HUES48 (cell line): Measurements from ENCODE around the gene VRK1.
A peak's percentile ranks its signal among the peaks of the same experiment; 100 is the strongest.
"Not testable (repeated sequence)": the region's sequence is repeated elsewhere in the genome, so short reads cannot be mapped to it uniquely, and the experiment has no call there.

Experiments used
- H3K27ac ChIP-seq: one replicate; pipeline ENCODE4 v1.7.0; 2013; ENCODE audit warnings: low read depth, low read length, inconsistent platforms
- H3K27me3 ChIP-seq: 2 replicates; pipeline ENCODE4 v1.6.1; 2013; ENCODE audit warnings: mild to moderate bottlenecking, low read length; ENCODE audit not compliant: control insufficient read depth, insufficient read depth
- H3K36me3 ChIP-seq: 2 replicates; pipeline ENCODE4 v1.6.1; 2013; ENCODE audit warnings: low read length; ENCODE audit not compliant: control insufficient read depth, insufficient read depth
- H3K4me1 ChIP-seq: 2 replicates; pipeline ENCODE4 v1.6.1; 2013; ENCODE audit warnings: mild to moderate bottlenecking, low read length; ENCODE audit not compliant: control insufficient read depth, insufficient read depth
- H3K4me3 ChIP-seq: 2 replicates; pipeline ENCODE4 v1.5.1; 2013; ENCODE audit warnings: mild to moderate bottlenecking, low read depth, low read length
- H3K9ac ChIP-seq: 2 replicates; pipeline ENCODE4 v1.6.1; 2013; ENCODE audit warnings: mild to moderate bottlenecking, low read depth, low read length, moderate library complexity
- H3K9me3 ChIP-seq: 2 replicates; pipeline ENCODE4 v1.6.1; 2013; ENCODE audit warnings: low read length; ENCODE audit not compliant: control insufficient read depth, insufficient read depth

Gene VRK1

DNA sequence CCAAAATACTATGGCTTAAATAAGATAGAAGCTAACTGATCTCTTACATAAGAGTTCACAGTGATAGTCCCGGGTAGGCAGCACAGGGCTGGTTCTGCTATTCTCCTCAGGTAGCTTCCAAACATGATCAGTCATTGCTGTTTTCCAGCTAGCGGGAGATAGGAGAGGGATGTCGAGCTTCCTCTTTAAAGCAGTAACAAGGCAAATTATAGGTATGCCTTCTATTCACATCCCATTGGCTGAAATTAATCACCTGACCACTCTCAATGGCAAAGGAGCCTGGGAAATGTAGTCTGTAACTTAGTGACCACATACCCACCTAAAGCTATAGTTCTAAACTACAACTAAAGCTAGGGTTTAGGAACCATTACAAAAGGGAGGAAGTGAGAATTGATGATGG, 34.5 kb upstream of the VRK1 start:
- no peak overlapping the region for H3K9ac ChIP-seq
- no peaks in the 10 kb centered on the region for H3K9me3 ChIP-seq
- no peaks in the 10 kb centered on the region for H3K27me3 ChIP-seq
- H3K4me3 ChIP-seq: peak overlapping the region; percentile 49
- H3K4me1 ChIP-seq: peaks cover 3% of the 10 kb centered on the region; the same call in 1 of the 2 replicates
- no peak overlapping the region for H3K27ac ChIP-seq
- H3K36me3 ChIP-seq: no peaks in the 10 kb centered on the region

- no peak overlapping the region for H3K27ac ChIP-seq
- H3K9ac ChIP-seq: no peak overlapping the region
- H3K9me3 ChIP-seq: no peaks in the 10 kb centered on the region
- H3K4me1 ChIP-seq: peaks cover 3% of the 10 kb centered on the region; the same call in 1 of the 2 replicates
- no peak overlapping the region for H3K4me3 ChIP-seq
- H3K36me3 ChIP-seq: no peaks in the 10 kb centered on the region
- no peaks in the 10 kb centered on the region for H3K27me3 ChIP-seq
Measured at GRCh38 chr14:96764012-96764411, 33.2 kb upstream of the VRK1 start.

- not testable (repeated sequence) for H3K9me3 ChIP-seq, H3K27me3 ChIP-seq, H3K4me1 ChIP-seq, H3K4me3 ChIP-seq, H3K36me3 ChIP-seq, H3K9ac ChIP-seq, H3K27ac ChIP-seq
Measured at GRCh38 chr14:96765205-96765604, 32.0 kb upstream of the VRK1 start.

GRCh38 chr14:96772929-96773328, 24.3 kb upstream of the VRK1 start:
- H3K4me3 ChIP-seq: no peak overlapping the region
- H3K27me3 ChIP-seq: no peaks in the 10 kb centered on the region
- H3K9me3 ChIP-seq: no peaks in the 10 kb centered on the region
- H3K36me3 ChIP-seq: no peaks in the 10 kb centered on the region
- no peak overlapping the region for H3K9ac ChIP-seq
- H3K27ac ChIP-seq: no peak overlapping the region
- 0 out of 2 replicates have a peak, but pooled peaks cover 4% of the 10 kb centered on the region for H3K4me1 ChIP-seq

DNA sequence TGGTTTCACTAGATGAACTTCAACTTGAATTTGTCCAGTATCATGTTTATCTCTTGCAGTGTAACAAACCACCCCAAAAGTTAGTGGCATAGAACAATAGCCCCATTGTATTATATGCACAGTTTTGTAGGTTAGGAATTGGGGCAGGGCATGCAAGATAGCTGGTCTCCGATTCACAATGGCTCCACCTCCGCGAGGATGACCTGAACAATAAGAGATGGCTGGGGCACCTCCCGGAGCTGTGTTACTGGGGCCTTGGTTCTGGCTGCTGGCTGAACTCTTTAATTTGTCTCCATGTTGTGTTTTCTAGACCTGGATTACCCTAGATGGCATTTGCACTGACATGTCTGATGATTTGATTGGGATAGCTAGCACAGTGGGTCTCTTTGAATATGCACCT, 20.4 kb upstream of the VRK1 start:
- no peaks in the 10 kb centered on the region for H3K36me3 ChIP-seq
- H3K27me3 ChIP-seq: no peaks in the 10 kb centered on the region
- no peak overlapping the region for H3K27ac ChIP-seq
- 0 out of 2 replicates have a peak, but pooled peaks cover 4% of the 10 kb centered on the region for H3K4me1 ChIP-seq
- no peak overlapping the region for H3K4me3 ChIP-seq
- no peaks in the 10 kb centered on the region for H3K9me3 ChIP-seq
- no peak overlapping the region for H3K9ac ChIP-seq

GRCh38 chr14:96780500-96780899, 16.7 kb upstream of the VRK1 start:
- Histone ChIP-seq H3K4me1 (no peaks in the 10 kb centered on the region), H3K4me3 (no peak overlapping the region), H3K36me3 (no peaks in the 10 kb centered on the region), H3K27me3 (no peaks in the 10 kb centered on the region), H3K27ac (no peak overlapping the region), H3K9ac (no peak overlapping the region), H3K9me3 (no peaks in the 10 kb centered on the region)

- Histone ChIP-seq H3K27me3 (no peaks in the 10 kb centered on the region), H3K27ac (no peak overlapping the region)
Measured at GRCh38 chr14:96781371-96781770, 15.8 kb upstream of the VRK1 start.

GRCh38 chr14:96782436-96782835, 14.7 kb upstream of the VRK1 start:
- Histone ChIP-seq H3K27ac (no peak overlapping the region), H3K9ac (no peak overlapping the region), H3K27me3 (no peaks in the 10 kb centered on the region), H3K9me3 (no peaks in the 10 kb centered on the region), H3K4me1 (no peaks in the 10 kb centered on the region), H3K36me3 (no peaks in the 10 kb centered on the region), H3K4me3 (no peak overlapping the region)

More at GRCh38 chr14:96781371-96781770, 15.8 kb upstream of the VRK1 start:
- H3K9me3 ChIP-seq: no peaks in the 10 kb centered on the region
- no peak overlapping the region for H3K4me3 ChIP-seq
- H3K4me1 ChIP-seq: no peaks in the 10 kb centered on the region
- no peak overlapping the region for H3K9ac ChIP-seq
- no peaks in the 10 kb centered on the region for H3K36me3 ChIP-seq

DNA sequence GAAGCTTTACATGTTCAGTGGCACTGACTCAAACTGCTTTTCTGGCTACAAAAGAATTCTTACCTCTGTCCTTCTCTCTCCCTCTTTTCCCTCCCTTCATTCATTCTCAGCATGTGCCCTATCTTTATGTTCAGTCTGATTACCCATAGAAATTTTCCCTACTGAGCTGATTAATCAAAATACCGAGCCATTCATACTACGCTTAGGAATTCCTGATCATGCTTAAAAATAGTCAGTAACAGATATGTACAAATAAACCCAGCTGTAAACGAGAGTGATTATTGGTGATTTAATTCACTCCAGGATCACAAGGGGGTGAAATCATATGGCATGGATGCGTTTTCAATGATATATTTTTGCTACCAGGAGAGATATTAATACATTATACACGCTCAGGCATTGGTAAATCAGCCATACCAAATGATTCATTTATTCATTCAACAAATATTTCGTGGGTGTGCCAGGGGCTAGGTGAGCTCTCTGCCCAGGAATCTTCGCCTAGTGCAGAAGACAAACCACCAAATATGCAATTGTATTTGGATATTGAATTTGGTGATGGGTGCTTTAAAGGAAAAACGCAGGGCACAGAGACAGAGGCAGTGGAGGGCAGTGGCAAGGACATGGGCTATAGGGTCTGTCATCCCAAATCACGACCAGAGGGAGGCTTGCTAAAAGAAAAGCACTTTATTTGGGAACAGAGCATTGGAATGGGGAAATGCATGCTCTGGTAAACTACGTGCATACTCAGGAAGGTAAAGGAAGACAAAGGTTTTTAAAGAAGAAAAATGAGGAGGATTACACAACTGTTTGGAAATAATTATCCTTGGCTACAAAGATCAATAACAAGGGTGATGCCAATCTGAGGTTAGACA, 13.9 kb upstream of the VRK1 start:
- Histone ChIP-seq H3K27me3 (no peaks in the 10 kb centered on the region), H3K36me3 (no peaks in the 10 kb centered on the region), H3K4me1 (no peaks in the 10 kb centered on the region), H3K4me3 (no peak overlapping the region), H3K9ac (no peak overlapping the region), H3K27ac (no peak overlapping the region), H3K9me3 (no peaks in the 10 kb centered on the region)

DNA sequence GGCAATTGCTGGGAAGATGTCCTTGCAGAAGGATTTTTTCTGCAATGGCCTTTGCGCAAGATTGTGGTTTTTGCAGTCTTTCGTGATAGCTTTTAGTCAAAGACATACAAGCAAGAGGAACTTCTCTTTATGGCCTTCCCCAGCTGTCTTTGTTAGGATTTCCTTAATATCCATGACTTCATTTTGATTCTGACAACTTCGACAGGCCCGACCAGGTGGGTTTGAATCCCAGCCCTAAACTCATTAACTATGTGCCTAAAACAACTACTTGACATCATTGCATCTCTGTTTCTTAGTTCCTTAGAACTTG, 13.3 kb upstream of the VRK1 start:
- no peaks in the 10 kb centered on the region for H3K9me3 ChIP-seq
- H3K27me3 ChIP-seq: no peaks in the 10 kb centered on the region
- no peak overlapping the region for H3K9ac ChIP-seq

GRCh38 chr14:96790186-96790585, 7.0 kb upstream of the VRK1 start:
- H3K4me3 ChIP-seq: no peak overlapping the region
- H3K4me1 ChIP-seq: no peaks in the 10 kb centered on the region
- no peaks in the 10 kb centered on the region for H3K36me3 ChIP-seq
- H3K27me3 ChIP-seq: no peaks in the 10 kb centered on the region
- H3K27ac ChIP-seq: no peak overlapping the region
- H3K9me3 ChIP-seq: no peaks in the 10 kb centered on the region
- H3K9ac ChIP-seq: no peak overlapping the region

More for the DNA sequence above, 13.3 kb upstream of the VRK1 start:
- H3K36me3 ChIP-seq: no peaks in the 10 kb centered on the region
- no peak overlapping the region for H3K4me3 ChIP-seq
- no peaks in the 10 kb centered on the region for H3K4me1 ChIP-seq
- no peak overlapping the region for H3K27ac ChIP-seq
